OCI-LY1 (cell line): ENCODE results near the gene ABTB2.

Experiments used
- H2AFZ ChIP-seq: fragments of 200-600 bp; sonication (generic), shearing (Covaris generic); 2 replicates; pipeline ENCODE4 v1.6.0; 2014; ENCODE audit warnings: antibody characterized with exemption, mild to moderate bottlenecking, low read length
- H3F3A ChIP-seq: fragments of 200-600 bp; sonication (generic), shearing (Covaris generic); 2 replicates; pipeline ENCODE4 v1.6.0; 2014; ENCODE audit warnings: mild to moderate bottlenecking, antibody characterized with exemption, low read length, moderate library complexity; ENCODE audit not compliant: insufficient read depth
- H3K27ac ChIP-seq: fragments of 200-600 bp; sonication (generic); 2 replicates; pipeline ENCODE4 v1.5.1; 2014; ENCODE audit warnings: low read length, mixed run types, mild to moderate bottlenecking, low read depth; ENCODE audit not compliant: poor library complexity, severe bottlenecking
- H3K27me3 ChIP-seq: fragments of 200-600 bp; sonication (generic); 2 replicates; pipeline ENCODE4 v1.6.0; 2014; ENCODE audit warnings: antibody characterized with exemption, mild to moderate bottlenecking, low read length, moderate library complexity; ENCODE audit not compliant: insufficient read depth
- H3K36me3 ChIP-seq: fragments of 200-600 bp; sonication (generic); 2 replicates; pipeline ENCODE4 v1.6.1; 2014; ENCODE audit warnings: mild to moderate bottlenecking, antibody characterized with exemption, low read length, moderate library complexity, mixed read lengths; ENCODE audit not compliant: insufficient read depth
- H3K4me1 ChIP-seq: fragments of 200-600 bp; sonication (generic); 2 replicates; pipeline ENCODE4 v1.5.1; 2014; ENCODE audit warnings: mild to moderate bottlenecking, low read length, moderate library complexity; ENCODE audit not compliant: insufficient read depth, severe bottlenecking
- H3K4me2 ChIP-seq: fragments of 200-600 bp; sonication (generic), shearing (Covaris generic); 2 replicates; pipeline ENCODE4 v1.6.1; 2014; ENCODE audit warnings: low read length
- H3K4me3 ChIP-seq: fragments of 200-600 bp; sonication (generic); 2 replicates; pipeline ENCODE4 v1.5.1; 2014; ENCODE audit warnings: low read length, low read depth, mild to moderate bottlenecking, mixed read lengths; ENCODE audit not compliant: poor library complexity, severe bottlenecking
- H3K79me2 ChIP-seq: fragments of 200-600 bp; shearing (Covaris generic); 2 replicates; pipeline ENCODE4 v1.6.1; 2016; ENCODE audit warnings: mixed run types, low read length, mixed read lengths; ENCODE audit not compliant: insufficient read depth
- H3K9ac ChIP-seq: fragments of 200-600 bp; sonication (generic), shearing (Covaris generic); 2 replicates; pipeline ENCODE4 v1.6.1; 2014; ENCODE audit warnings: mild to moderate bottlenecking, low read length, mixed read lengths
- H3K9me2 ChIP-seq: fragments of 200-600 bp; sonication (generic), shearing (Covaris generic); 2 replicates; pipeline ENCODE4 v1.6.1; 2014; ENCODE audit warnings: low read depth, mild to moderate bottlenecking, low read length, mixed read lengths
- H3K9me3 ChIP-seq: fragments of 200-600 bp; shearing (Covaris generic); 2 replicates; pipeline ENCODE4 v1.6.1; 2014; ENCODE audit warnings: low read length, mixed read lengths
- H4K20me1 ChIP-seq: fragments of 200-600 bp; sonication (generic), shearing (Covaris generic); 2 replicates; pipeline ENCODE4 v1.6.0; 2016; ENCODE audit warnings: mild to moderate bottlenecking, low read length; ENCODE audit not compliant: insufficient read depth
- CTCF ChIP-seq: fragments of 200-600 bp; sonication (generic), shearing (Covaris generic); IDR thresholded peaks from 2 replicates; pipeline ENCODE4 v1.5.1; 2017; ENCODE audit warnings: mild to moderate bottlenecking, antibody characterized with exemption, low read length, moderate library complexity, mixed read lengths
- EZH2 ChIP-seq: fragments of 200-600 bp; sonication (generic), shearing (Covaris generic); IDR thresholded peaks from 2 replicates; pipeline ENCODE4 v1.8.0; 2017; ENCODE audit warnings: borderline replicate concordance, mixed run types, mild to moderate bottlenecking, antibody characterized with exemption, low read length, moderate library complexity, mixed read lengths

The ABTB2 gene

GRCh38 chr11:34240150-34240494 lies 117.7 kb downstream of the ABTB2 start:
- TF ChIP-seq CTCF, result no peak
- no peaks in the 10 kb centered on the region for H3F3A ChIP-seq
- no peak overlapping the region for H3K27ac ChIP-seq
- no peaks in the 10 kb centered on the region for H3K79me2 ChIP-seq
- H3K4me3 ChIP-seq, result no peak overlapping the region
- no peaks in the 10 kb centered on the region for H3K9me3 ChIP-seq
- H3K4me1 ChIP-seq, result no peaks in the 10 kb centered on the region
- H3K9ac ChIP-seq, result no peak overlapping the region
- H3K36me3 ChIP-seq, result no peaks in the 10 kb centered on the region
- H3K4me2 ChIP-seq, result no peak overlapping the region
- no peaks in the 10 kb centered on the region for H3K27me3 ChIP-seq
- no peaks in the 10 kb centered on the region for H3K9me2 ChIP-seq
- no peaks in the 10 kb centered on the region for H4K20me1 ChIP-seq
- no peak overlapping the region for H2AFZ ChIP-seq

GRCh38 chr11:34239465-34240149 lies 118.2 kb downstream of the ABTB2 start:
- no peak overlapping the region for H3K27ac ChIP-seq
- no peaks in the 10 kb centered on the region for H3K27me3 ChIP-seq
- H2AFZ ChIP-seq, result no peak overlapping the region
- no peaks in the 10 kb centered on the region for H3K4me1 ChIP-seq
- H4K20me1 ChIP-seq, result no peaks in the 10 kb centered on the region
- H3K9ac ChIP-seq, result no peak overlapping the region
- no peak overlapping the region for H3K4me2 ChIP-seq
- no peak overlapping the region for H3K4me3 ChIP-seq
- no peaks in the 10 kb centered on the region for H3K36me3 ChIP-seq
- H3F3A ChIP-seq, result no peaks in the 10 kb centered on the region
- H3K9me3 ChIP-seq, result no peaks in the 10 kb centered on the region
- H3K9me2 ChIP-seq, result no peaks in the 10 kb centered on the region
- H3K79me2 ChIP-seq, result no peaks in the 10 kb centered on the region
- TF ChIP-seq EZH2, result no peak
- TF ChIP-seq CTCF, result no peak

- Histone ChIP-seq H3F3A (no peaks in the 10 kb centered on the region), H3K36me3 (no peaks in the 10 kb centered on the region), H3K4me1 (no peaks in the 10 kb centered on the region), H3K4me3 (no peak overlapping the region), H4K20me1 (no peaks in the 10 kb centered on the region), H3K4me2 (no peak overlapping the region), H3K27me3 (no peaks in the 10 kb centered on the region), H2AFZ (no peak overlapping the region), H3K79me2 (no peaks in the 10 kb centered on the region), H3K27ac (no peak overlapping the region), H3K9ac (no peak overlapping the region), H3K9me3 (no peaks in the 10 kb centered on the region), H3K9me2 (no peaks in the 10 kb centered on the region)
- TF ChIP-seq CTCF (no peak), EZH2 (no peak)
Measured at GRCh38 chr11:34238966-34239365, 118.8 kb downstream of the ABTB2 start.
